ENCODE measurements around the gene VIPR2. TPM values are rescaled to one million over a fixed set of nuclear protein-coding genes. Genes with fewer than 3 reads are reported as not detected.

VIPR2 gene
- total RNA-seq, 2 donors from 2014 or later: 0.46 to 3.0 TPM

DNA sequence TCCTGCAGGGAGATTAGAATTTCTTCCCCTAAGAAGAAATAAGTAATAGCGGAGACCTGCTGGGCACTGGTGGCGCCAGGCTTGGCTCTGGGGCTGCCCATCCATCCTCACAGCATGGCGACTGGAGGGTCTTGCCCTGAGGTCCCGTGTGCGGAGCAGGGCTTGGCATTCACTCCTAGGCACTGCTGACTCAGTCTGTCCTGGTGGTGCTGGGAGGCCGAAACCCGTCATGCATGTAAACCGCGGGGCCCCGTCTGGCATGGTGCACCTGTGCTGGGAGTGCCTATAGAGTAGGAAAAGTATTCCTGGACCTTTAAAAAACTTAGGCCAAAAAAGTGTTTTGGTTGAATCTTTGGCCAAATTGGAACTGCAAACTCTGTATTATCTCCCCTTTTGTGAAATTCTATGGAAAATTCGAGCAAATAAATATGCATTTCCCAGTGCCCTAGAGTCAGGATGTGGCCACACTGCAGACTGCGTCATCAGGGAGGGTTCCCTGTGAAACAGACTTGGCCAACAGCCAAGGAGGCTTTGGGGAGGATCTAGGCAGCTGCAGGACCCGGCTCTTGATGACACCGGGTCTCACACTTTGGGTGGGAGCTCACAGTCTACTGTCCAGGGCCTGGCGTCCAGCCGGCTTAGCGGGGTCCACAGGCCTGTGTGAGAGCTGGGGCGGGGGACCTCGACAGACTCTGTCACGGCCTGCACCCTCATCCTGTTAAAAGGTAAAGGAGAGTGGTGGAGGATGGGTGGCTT lies 122.3 kb downstream of the VIPR2 start:
- no peak for DNase-seq
- Mint-ChIP-seq H3K36me3 (ENCODE audit: insufficient read depth in 2 of 2) (peaks cover 0 to 4% of the 10 kb centered on the region in 2 donors), H3K9me3 (peaks cover 0 to 11% of the 10 kb centered on the region in 2 donors), H3K27me3 (ENCODE audit: low read depth) (peaks cover 20% of the 10 kb centered on the region), H3K4me3 (no peak overlapping the region), H3K4me1 (ENCODE audit: low read depth) (peaks cover 32% of the 10 kb centered on the region), H3K27ac (no peak overlapping the region)
- ATAC-seq (replicated peaks in 1 of 2): no peak

DNA sequence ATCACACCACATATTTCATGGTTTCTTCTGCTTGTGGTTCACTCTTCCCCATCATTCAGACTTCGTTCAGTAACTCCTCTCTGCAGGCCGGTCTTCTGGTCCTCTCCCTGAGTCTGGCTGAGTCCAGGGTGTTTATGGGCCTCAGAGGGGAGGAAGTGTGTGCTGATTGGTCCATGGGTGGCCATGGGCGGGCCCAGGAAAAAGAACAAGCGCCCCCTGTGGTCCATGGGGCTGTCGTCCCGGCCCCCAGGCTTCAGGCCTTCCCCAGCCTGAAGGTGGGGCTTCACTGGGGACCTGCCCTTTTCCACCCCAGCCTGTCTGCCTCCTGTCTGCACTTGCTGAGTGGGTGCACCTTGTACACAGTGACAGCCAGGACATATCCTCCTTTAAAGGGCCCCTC lies 123.7 kb downstream of the VIPR2 start:
- Mint-ChIP-seq H3K27ac (no peak overlapping the region), H3K27me3 (ENCODE audit: low read depth) (peaks cover 20% of the 10 kb centered on the region), H3K36me3 (ENCODE audit: insufficient read depth in 2 of 2) (peaks cover 0 to 4% of the 10 kb centered on the region in 2 donors), H3K4me1 (ENCODE audit: low read depth) (peaks cover 27% of the 10 kb centered on the region), H3K9me3 (peaks cover 0 to 11% of the 10 kb centered on the region in 2 donors), H3K4me3 (no peak overlapping the region)
- ATAC-seq (replicated peaks in 1 of 2) (no peak), DNase-seq (no peak)

- H3K36me3 Mint-ChIP-seq (ENCODE audit: insufficient read depth in 2 of 2): peaks cover 0 to 4% of the 10 kb centered on the region in 2 donors
- peaks cover 0 to 11% of the 10 kb centered on the region in 2 donors for H3K9me3 Mint-ChIP-seq
- DNase-seq (peak in 1 of 2 donors; percentile 9), ATAC-seq (replicated peaks in 1 of 2) (no peak)
- H3K27me3 Mint-ChIP-seq (ENCODE audit: low read depth): peaks cover 25% of the 10 kb centered on the region
- no peak overlapping the region for H3K27ac Mint-ChIP-seq
- H3K4me3 Mint-ChIP-seq: no peak overlapping the region
- peaks cover 27% of the 10 kb centered on the region for H3K4me1 Mint-ChIP-seq (ENCODE audit: low read depth)
These were observed 125.6 kb downstream of the VIPR2 start for GRCh38 chr7:159019111-159019510.

GRCh38 chr7:159017741-159018140 lies 126.9 kb downstream of the VIPR2 start:
- DNase-seq: peak; percentile 24 to 57

DNA sequence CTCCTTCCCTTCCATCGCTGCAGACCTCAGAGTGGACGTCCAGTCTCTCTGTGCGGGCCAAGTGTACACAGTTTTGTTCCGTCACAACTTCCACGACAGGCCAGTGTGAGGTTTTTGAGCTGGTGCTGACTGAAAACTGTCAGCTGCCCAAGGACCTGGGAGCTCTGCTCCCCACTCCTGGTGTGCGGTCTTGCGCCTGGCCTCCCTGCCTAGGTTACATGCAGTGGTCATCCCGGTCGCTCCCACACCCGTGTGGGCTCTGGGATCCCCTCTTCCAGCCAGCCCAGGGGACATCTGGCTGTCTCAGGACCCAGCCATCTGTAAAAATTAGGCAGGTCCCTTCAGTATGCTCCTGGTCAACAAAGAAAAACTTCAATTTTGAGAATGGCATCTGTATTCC lies 127.5 kb downstream of the VIPR2 start:
- peak in 1 of 2 donors; percentile 10 for ATAC-seq (replicated peaks in 1 of 2)
- Mint-ChIP-seq H3K4me3 (no peak overlapping the region), H3K27ac (no peak overlapping the region), H3K4me1 (ENCODE audit: low read depth) (peaks cover 27% of the 10 kb centered on the region), H3K27me3 (ENCODE audit: low read depth) (peaks cover 20% of the 10 kb centered on the region), H3K36me3 (ENCODE audit: insufficient read depth in 2 of 2) (peaks cover 0 to 4% of the 10 kb centered on the region in 2 donors), H3K9me3 (peaks cover 0 to 11% of the 10 kb centered on the region in 2 donors)
- DNase-seq: no peak

More at GRCh38 chr7:159017741-159018140, 126.9 kb downstream of the VIPR2 start:
- peaks cover 27% of the 10 kb centered on the region for H3K4me1 Mint-ChIP-seq (ENCODE audit: low read depth)
- ATAC-seq (replicated peaks in 1 of 2): peak; percentile 98 to 99
- H3K27me3 Mint-ChIP-seq (ENCODE audit: low read depth): peaks cover 21% of the 10 kb centered on the region
- H3K4me3 Mint-ChIP-seq: peak overlapping the region; percentile 17 to 42
- H3K27ac Mint-ChIP-seq: no peak overlapping the region
- peaks cover 0 to 4% of the 10 kb centered on the region in 2 donors for H3K36me3 Mint-ChIP-seq (ENCODE audit: insufficient read depth in 2 of 2)
- H3K9me3 Mint-ChIP-seq: peaks cover 0 to 11% of the 10 kb centered on the region in 2 donors

DNA sequence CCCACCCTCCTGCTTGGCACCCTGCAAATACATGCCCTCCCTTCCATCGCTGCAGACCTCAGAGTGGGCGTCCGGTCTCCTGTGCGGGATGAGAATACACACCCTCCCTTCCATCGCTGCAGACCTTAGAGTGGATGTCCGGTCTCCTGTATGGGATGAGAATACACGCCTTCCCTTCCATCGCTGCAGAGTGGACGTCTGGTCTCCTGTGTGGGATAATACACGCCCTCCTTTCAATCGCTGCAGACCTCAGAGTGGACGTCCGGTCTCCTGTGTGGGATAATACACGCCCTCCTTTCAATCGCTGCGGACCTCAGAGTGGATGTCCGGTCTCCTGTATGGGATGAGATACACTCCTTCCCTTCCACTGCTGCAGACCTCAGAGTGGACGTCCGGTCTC lies 128.1 kb downstream of the VIPR2 start:
- no peak for DNase-seq
- Mint-ChIP-seq H3K36me3 (ENCODE audit: insufficient read depth in 2 of 2) (peaks cover 0 to 2% of the 10 kb centered on the region in 2 donors), H3K9me3 (peaks cover 0 to 10% of the 10 kb centered on the region in 2 donors), H3K4me1 (ENCODE audit: low read depth) (peaks cover 29% of the 10 kb centered on the region), H3K4me3 (no peak overlapping the region), H3K27ac (no peak overlapping the region), H3K27me3 (ENCODE audit: low read depth) (peaks cover 24% of the 10 kb centered on the region)
- ATAC-seq (replicated peaks in 1 of 2): no peak

GRCh38 chr7:159015454-159016410 lies 128.9 kb downstream of the VIPR2 start:
- Mint-ChIP-seq H3K9me3 (peaks cover 0 to 7% of the 10 kb centered on the region in 2 donors), H3K27ac (no peak overlapping the region), H3K27me3 (ENCODE audit: low read depth) (peaks cover 33% of the 10 kb centered on the region), H3K4me1 (ENCODE audit: low read depth) (peaks cover 37% of the 10 kb centered on the region), H3K36me3 (ENCODE audit: insufficient read depth in 2 of 2) (peaks cover 0 to 2% of the 10 kb centered on the region in 2 donors), H3K4me3 (no peak overlapping the region)
- DNase-seq: no peak
- no peak for ATAC-seq (replicated peaks in 1 of 2)

- H3K36me3 Mint-ChIP-seq (ENCODE audit: insufficient read depth in 2 of 2): no peaks in the 10 kb centered on the region
- H3K4me3 Mint-ChIP-seq: no peak overlapping the region
- H3K9me3 Mint-ChIP-seq: peaks cover 0 to 4% of the 10 kb centered on the region in 2 donors
- no peak overlapping the region for H3K27ac Mint-ChIP-seq
- ATAC-seq (replicated peaks in 1 of 2) (no peak), DNase-seq (no peak)
- H3K4me1 Mint-ChIP-seq (ENCODE audit: low read depth): peaks cover 37% of the 10 kb centered on the region
- peaks cover 32% of the 10 kb centered on the region for H3K27me3 Mint-ChIP-seq (ENCODE audit: low read depth)
These were observed 129.6 kb downstream of the VIPR2 start for GRCh38 chr7:159015081-159015453.

- ATAC-seq (replicated peaks in 1 of 2) (no peak), DNase-seq (no peak)
- Mint-ChIP-seq H3K4me3 (no peak overlapping the region), H3K9me3 (peaks cover 0 to 4% of the 10 kb centered on the region in 2 donors), H3K27me3 (ENCODE audit: low read depth) (peaks cover 36% of the 10 kb centered on the region), H3K4me1 (ENCODE audit: low read depth) (peaks cover 37% of the 10 kb centered on the region), H3K27ac (no peak overlapping the region), H3K36me3 (ENCODE audit: insufficient read depth in 2 of 2) (no peaks in the 10 kb centered on the region)
These were observed 130.2 kb downstream of the VIPR2 start for GRCh38 chr7:159014297-159015062.

DNA sequence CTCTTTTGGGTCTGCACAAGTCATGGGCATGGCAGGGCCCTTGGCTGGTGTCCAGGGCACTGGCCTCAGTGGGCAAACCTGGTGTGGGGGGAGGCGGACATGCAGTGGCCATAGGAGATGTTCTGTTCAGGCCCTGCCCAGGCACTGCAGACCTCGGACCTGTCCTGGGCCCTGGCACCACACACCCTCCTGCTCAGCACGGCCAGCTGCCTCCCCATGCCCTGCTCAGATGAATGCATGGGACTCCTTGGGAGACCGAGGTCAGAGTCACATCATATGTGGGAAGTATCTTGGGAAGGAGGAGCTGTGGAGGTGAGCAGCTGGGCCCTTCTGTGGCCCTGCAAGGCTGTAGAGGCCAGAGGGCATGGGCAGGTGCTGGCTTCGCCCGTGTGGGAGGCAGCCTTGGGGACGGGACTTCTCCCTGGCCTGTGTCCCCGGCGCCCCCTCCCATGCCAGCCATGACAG lies 130.8 kb downstream of the VIPR2 start:
- H3K36me3 Mint-ChIP-seq (ENCODE audit: insufficient read depth in 2 of 2): no peaks in the 10 kb centered on the region
- peaks cover 31% of the 10 kb centered on the region for H3K27me3 Mint-ChIP-seq (ENCODE audit: low read depth)
- ATAC-seq (replicated peaks in 1 of 2) (no peak), DNase-seq (no peak)
- no peak overlapping the region for H3K4me3 Mint-ChIP-seq
- H3K9me3 Mint-ChIP-seq: peaks cover 0 to 4% of the 10 kb centered on the region in 2 donors
- peaks cover 32% of the 10 kb centered on the region for H3K4me1 Mint-ChIP-seq (ENCODE audit: low read depth)
- H3K27ac Mint-ChIP-seq: no peak overlapping the region

GRCh38 chr7:159013181-159013690 lies 131.4 kb downstream of the VIPR2 start:
- no peaks in the 10 kb centered on the region for H3K9me3 Mint-ChIP-seq
- no peaks in the 10 kb centered on the region for H3K36me3 Mint-ChIP-seq (ENCODE audit: insufficient read depth in 2 of 2)
- H3K27ac Mint-ChIP-seq: no peak overlapping the region
- H3K4me3 Mint-ChIP-seq: no peak overlapping the region
- H3K27me3 Mint-ChIP-seq (ENCODE audit: low read depth): peaks cover 28% of the 10 kb centered on the region
- DNase-seq (no peak), ATAC-seq (replicated peaks in 1 of 2) (no peak)
- H3K4me1 Mint-ChIP-seq (ENCODE audit: low read depth): peaks cover 26% of the 10 kb centered on the region

DNA sequence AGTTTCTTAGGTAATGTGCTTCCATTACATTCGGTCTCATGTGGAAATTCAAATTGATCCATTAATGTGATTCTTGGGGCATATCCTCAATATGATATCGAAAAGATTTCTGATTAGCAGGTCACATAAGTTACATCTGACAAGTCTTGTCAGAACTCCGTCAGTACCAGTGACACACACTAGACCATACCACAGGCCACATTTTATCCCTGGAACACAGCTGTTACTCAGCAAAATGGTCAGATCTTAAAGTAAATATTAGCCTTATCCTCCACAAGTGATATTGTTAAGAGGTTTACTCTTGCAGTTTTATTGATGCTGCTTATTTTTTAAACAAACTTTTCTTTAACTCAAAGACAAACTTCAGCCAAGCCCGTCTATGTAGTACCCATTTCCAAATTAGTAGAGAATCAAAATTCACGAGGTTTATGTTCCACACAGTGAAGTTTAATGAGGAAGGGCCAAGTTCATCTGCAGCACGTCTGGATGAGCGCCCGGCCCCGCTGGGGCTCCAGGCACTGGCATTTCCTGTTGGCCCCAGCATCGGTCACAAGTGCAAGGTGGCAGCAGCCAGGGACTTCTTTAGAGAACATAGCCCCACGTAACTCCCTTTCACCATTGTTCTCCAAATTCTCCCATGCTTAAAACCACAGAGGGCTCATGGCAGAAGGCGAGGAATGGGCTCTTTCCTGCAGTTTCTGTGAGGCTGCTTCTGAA lies 132.2 kb downstream of the VIPR2 start:
- peaks cover 21% of the 10 kb centered on the region for H3K4me1 Mint-ChIP-seq (ENCODE audit: low read depth)
- no peak overlapping the region for H3K4me3 Mint-ChIP-seq
- H3K9me3 Mint-ChIP-seq: no peaks in the 10 kb centered on the region
- DNase-seq: no peak
- H3K27me3 Mint-ChIP-seq (ENCODE audit: low read depth): peaks cover 28% of the 10 kb centered on the region
- no peak overlapping the region for H3K27ac Mint-ChIP-seq
- H3K36me3 Mint-ChIP-seq (ENCODE audit: insufficient read depth in 2 of 2): no peaks in the 10 kb centered on the region
- no peak for ATAC-seq (replicated peaks in 1 of 2)

All from activated T-cell treated with anti-CD3 and anti-CD28 coated beads, Interleukin-2, amount 50 U/mL, for 72 hours (primary cell).